ENCODE data around the gene CTBP1. TPM values are rescaled to one million over a fixed set of nuclear protein-coding genes. Genes with fewer than 3 reads are reported as not detected.
A peak's percentile ranks its signal among the peaks of the same experiment; 100 is the strongest.

CTBP1 gene
- total RNA-seq, 4 donors from 2014 or later: 145 to 255 (median 181) TPM

- H3K9me3 ChIP-seq: no peaks in the 10 kb centered on the region
- 65% methylated on average over 7 of the region's 7 CpGs for WGBS
- peak overlapping the region; percentile 88 for H3K27ac ChIP-seq
- no peaks in the 10 kb centered on the region for H3K36me3 ChIP-seq
- H3K4me3 ChIP-seq: peak overlapping the region; percentile 97
- peaks cover 35% of the 10 kb centered on the region for H3K4me1 ChIP-seq
- DNase-seq (ENCODE audit: low spot score in 2 of 2): peak in 1 of 2 donors; percentile 15
- H3K27me3 ChIP-seq: no peaks in the 10 kb centered on the region
- no peak for TF ChIP-seq POLR2AphosphoS5 (IDR thresholded peaks at IDR 0.05)
- TF ChIP-seq CTCF (IDR thresholded peaks at IDR 0.05): no peak
- no peak for TF ChIP-seq EP300 (IDR thresholded peaks at IDR 0.05)
- no peak for TF ChIP-seq POLR2A (IDR thresholded peaks at IDR 0.05)
Measured at GRCh38 chr4:1288786-1289185, 39.9 kb upstream of the CTBP1 start.

GRCh38 chr4:1285790-1286553 lies 37.0 kb upstream of the CTBP1 start:
- H3K27ac ChIP-seq: no peak overlapping the region
- H3K4me3 ChIP-seq: no peak overlapping the region
- 93% methylated on average over 16 of the region's 21 CpGs for WGBS
- H3K9me3 ChIP-seq: no peaks in the 10 kb centered on the region
- H3K27me3 ChIP-seq: no peaks in the 10 kb centered on the region
- peaks cover 14% of the 10 kb centered on the region for H3K4me1 ChIP-seq
- DNase-seq (ENCODE audit: low spot score in 2 of 2): no peak
- no peaks in the 10 kb centered on the region for H3K36me3 ChIP-seq
- TF ChIP-seq POLR2A (IDR thresholded peaks at IDR 0.05) (no peak), POLR2AphosphoS5 (IDR thresholded peaks at IDR 0.05) (no peak), CTCF (IDR thresholded peaks at IDR 0.05) (no peak), EP300 (IDR thresholded peaks at IDR 0.05) (no peak)

GRCh38 chr4:1285151-1285789 lies 36.3 kb upstream of the CTBP1 start:
- WGBS: 95% methylated on average over 9 of the region's 11 CpGs
- DNase-seq (ENCODE audit: low spot score in 2 of 2): no peak

GRCh38 chr4:1283711-1284110 lies 34.8 kb upstream of the CTBP1 start:
- H3K9me3 ChIP-seq: no peaks in the 10 kb centered on the region
- DNase-seq (ENCODE audit: low spot score in 2 of 2): no peak
- TF ChIP-seq CTCF (IDR thresholded peaks at IDR 0.05) (no peak), POLR2AphosphoS5 (IDR thresholded peaks at IDR 0.05) (no peak), POLR2A (IDR thresholded peaks at IDR 0.05) (no peak)
- H3K27me3 ChIP-seq: no peaks in the 10 kb centered on the region
- no peak overlapping the region for H3K4me3 ChIP-seq
- no peaks in the 10 kb centered on the region for H3K36me3 ChIP-seq
- 91% methylated on average over 9 of the region's 9 CpGs for WGBS
- H3K27ac ChIP-seq: no peak overlapping the region
- H3K4me1 ChIP-seq: peaks cover 2% of the 10 kb centered on the region

More at GRCh38 chr4:1285151-1285789, 36.3 kb upstream of the CTBP1 start:
- Histone ChIP-seq H3K27ac (no peak overlapping the region), H3K4me1 (peaks cover 8% of the 10 kb centered on the region), H3K36me3 (no peaks in the 10 kb centered on the region), H3K9me3 (no peaks in the 10 kb centered on the region), H3K4me3 (no peak overlapping the region), H3K27me3 (no peaks in the 10 kb centered on the region)
- TF ChIP-seq CTCF (IDR thresholded peaks at IDR 0.05) (no peak), POLR2AphosphoS5 (IDR thresholded peaks at IDR 0.05) (no peak)

- H3K9me3 ChIP-seq: no peaks in the 10 kb centered on the region
- no peak overlapping the region for H3K4me3 ChIP-seq
- no peaks in the 10 kb centered on the region for H3K36me3 ChIP-seq
- H3K4me1 ChIP-seq: no peaks in the 10 kb centered on the region
- TF ChIP-seq CTCF (IDR thresholded peaks at IDR 0.05): no peak
- TF ChIP-seq POLR2AphosphoS5 (IDR thresholded peaks at IDR 0.05): no peak
- no peak for TF ChIP-seq POLR2A (IDR thresholded peaks at IDR 0.05)
- TF ChIP-seq EP300 (IDR thresholded peaks at IDR 0.05): no peak
- 93% methylated on average over 10 of the region's 10 CpGs for WGBS
- H3K27me3 ChIP-seq: no peaks in the 10 kb centered on the region
- H3K27ac ChIP-seq: no peak overlapping the region
- DNase-seq (ENCODE audit: low spot score in 2 of 2): no peak
Measured at GRCh38 chr4:1279253-1279652, 30.3 kb upstream of the CTBP1 start.
